Inflammatory macrophage (primary cell): Measurements from ENCODE around the gene OVCA2.

Experiments used
- DNase-seq, 2 donors: peaks; one replicate each; pipeline ENCODE4 v3.0.0-alpha.2; 2020 to 2022

Gene OVCA2

DNA sequence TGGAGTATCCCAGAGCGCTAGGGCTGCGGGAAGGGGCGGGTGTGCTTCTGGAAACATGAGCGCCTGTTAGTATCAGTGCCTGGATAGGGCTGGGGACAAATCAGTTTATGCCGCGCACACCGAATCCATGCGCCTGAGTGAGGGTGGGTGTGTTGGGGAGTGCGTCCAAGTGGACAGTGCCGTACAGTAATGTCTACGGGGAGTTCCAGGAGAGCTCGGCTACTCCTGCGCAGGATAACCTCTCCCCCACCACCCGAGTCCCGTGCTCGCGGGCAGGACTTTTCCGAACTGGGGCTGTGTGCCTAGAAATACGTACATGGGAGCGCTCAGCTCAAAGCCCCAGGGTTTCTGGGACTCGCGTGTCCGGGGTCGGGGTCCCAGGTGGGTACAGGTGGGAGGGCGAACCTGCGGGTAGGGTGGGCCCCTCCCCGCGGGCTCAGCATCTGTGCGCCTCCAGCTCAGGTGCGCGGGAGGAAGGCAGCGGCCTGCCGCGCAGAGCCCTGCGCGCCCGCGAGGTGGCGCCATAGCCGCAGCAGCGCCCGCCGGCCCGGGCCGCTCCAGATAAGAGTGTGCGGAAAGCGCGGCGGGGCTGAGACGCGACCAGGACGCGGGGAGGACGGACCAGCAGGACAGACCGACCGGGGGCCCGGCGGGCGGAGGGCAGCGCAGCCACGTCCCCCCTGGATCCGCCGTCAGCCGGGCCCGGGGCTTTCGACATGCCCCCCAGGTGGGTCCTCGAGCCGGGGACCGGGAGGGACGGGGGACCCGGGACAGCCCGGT lies 12.9 kb downstream of the OVCA2 start, which contains the start of gene HIC1:
Gene HIC1 (plus strand): TSS at position 592 of the 780 bp plus-strand sequence. CDS start 1,588 bp downstream, outside the sequence.
- peak; percentile 61 to 79 for DNase-seq

DNA sequence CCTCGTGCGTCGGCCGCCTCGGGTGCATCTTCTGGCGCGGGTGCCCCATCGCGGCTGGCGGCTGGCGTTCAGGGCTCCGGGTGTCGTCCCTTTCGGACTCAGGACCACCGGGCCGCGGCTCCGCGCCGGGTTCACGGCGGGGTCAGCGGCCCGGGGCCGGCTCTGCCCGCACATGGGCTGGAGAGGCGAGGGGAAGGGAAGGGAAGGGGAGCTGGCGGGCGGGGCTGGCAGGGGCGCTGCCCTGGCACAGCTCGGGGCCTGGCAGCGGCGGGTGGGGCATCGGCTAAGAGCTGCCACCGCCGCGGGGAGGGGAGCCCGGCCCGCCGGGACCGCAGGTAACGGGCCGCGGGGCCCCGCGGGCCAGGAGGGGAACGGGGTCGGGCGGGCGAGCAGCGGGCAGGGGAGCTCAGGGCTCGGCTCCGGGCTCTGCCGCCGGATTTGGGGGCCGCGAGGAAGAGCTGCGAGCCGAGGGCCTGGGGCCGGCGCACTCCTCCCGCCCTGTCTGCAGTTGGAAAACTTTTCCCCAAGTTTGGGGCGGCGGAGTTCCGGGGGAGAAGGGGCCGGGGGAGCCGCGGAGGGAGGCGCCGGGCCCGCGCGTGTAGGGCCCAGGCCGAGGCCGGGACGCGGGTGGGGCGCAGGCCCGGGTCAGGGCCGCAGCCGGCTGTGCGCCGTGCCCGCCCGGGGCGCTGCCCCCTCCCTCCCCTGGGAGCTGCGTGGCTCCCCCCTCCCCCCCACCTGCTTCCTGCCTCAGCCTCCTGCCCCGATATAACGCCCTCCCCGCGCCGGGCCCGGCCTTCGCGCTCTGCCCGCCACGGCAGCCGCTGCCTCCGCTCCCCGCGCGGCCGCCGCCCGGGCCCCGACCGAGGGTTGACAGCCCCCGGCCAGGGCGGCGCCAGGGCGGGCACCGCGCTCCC lies 13.7 kb downstream of the OVCA2 start:
- DNase-seq, result no peak

DNA sequence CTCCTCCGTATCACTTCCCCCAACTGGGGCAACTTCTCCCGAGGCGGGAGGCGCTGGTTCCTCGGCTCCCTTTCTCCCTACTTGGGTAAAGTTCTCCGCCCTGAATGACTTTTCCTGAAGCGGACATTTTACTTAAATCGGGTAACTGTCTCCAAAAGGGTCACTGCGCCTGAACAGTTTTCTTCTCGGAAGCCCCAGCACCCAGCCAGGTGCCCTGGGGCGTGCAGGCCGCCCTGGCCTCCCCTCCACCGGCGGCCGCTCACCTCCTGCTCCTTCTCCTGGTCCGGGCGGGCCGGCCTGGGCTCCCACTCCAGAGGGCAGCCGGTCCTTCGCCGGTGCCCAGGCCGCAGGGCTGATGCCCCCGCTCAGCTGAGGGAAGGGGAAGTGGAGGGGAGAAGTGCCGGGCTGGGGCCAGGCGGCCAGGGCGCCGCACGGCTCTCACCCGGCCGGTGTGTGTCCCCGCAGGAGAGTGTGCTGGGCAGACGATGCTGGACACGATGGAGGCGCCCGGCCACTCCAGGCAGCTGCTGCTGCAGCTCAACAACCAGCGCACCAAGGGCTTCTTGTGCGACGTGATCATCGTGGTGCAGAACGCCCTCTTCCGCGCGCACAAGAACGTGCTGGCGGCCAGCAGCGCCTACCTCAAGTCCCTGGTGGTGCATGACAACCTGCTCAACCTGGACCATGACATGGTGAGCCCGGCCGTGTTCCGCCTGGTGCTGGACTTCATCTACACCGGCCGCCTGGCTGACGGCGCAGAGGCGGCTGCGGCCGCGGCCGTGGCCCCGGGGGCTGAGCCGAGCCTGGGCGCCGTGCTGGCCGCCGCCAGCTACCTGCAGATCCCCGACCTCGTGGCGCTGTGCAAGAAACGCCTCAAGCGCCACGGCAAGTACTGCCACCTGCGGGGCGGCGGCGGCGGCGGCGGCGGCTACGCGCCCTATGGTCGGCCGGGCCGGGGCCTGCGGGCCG lies 14.7 kb downstream of the OVCA2 start:
- peak; percentile 49 to 72 for DNase-seq

DNA sequence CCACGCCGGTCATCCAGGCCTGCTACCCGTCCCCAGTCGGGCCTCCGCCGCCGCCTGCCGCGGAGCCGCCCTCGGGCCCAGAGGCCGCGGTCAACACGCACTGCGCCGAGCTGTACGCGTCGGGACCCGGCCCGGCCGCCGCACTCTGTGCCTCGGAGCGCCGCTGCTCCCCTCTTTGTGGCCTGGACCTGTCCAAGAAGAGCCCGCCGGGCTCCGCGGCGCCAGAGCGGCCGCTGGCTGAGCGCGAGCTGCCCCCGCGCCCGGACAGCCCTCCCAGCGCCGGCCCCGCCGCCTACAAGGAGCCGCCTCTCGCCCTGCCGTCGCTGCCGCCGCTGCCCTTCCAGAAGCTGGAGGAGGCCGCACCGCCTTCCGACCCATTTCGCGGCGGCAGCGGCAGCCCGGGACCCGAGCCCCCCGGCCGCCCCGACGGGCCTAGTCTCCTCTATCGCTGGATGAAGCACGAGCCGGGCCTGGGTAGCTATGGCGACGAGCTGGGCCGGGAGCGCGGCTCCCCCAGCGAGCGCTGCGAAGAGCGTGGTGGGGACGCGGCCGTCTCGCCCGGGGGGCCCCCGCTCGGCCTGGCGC lies 15.4 kb downstream of the OVCA2 start:
- DNase-seq, result peak in 1 of 2 donors; percentile 50

DNA sequence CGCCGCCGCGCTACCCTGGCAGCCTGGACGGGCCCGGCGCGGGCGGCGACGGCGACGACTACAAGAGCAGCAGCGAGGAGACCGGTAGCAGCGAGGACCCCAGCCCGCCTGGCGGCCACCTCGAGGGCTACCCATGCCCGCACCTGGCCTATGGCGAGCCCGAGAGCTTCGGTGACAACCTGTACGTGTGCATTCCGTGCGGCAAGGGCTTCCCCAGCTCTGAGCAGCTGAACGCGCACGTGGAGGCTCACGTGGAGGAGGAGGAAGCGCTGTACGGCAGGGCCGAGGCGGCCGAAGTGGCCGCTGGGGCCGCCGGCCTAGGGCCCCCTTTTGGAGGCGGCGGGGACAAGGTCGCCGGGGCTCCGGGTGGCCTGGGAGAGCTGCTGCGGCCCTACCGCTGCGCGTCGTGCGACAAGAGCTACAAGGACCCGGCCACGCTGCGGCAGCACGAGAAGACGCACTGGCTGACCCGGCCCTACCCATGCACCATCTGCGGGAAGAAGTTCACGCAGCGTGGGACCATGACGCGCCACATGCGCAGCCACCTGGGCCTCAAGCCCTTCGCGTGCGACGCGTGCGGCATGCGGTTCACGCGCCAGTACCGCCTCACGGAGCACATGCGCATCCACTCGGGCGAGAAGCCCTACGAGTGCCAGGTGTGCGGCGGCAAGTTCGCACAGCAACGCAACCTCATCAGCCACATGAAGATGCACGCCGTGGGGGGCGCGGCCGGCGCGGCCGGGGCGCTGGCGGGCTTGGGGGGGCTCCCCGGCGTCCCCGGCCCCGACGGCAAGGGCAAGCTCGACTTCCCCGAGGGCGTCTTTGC lies 16.2 kb downstream of the OVCA2 start:
- peak in 1 of 2 donors; percentile 47 for DNase-seq

DNA sequence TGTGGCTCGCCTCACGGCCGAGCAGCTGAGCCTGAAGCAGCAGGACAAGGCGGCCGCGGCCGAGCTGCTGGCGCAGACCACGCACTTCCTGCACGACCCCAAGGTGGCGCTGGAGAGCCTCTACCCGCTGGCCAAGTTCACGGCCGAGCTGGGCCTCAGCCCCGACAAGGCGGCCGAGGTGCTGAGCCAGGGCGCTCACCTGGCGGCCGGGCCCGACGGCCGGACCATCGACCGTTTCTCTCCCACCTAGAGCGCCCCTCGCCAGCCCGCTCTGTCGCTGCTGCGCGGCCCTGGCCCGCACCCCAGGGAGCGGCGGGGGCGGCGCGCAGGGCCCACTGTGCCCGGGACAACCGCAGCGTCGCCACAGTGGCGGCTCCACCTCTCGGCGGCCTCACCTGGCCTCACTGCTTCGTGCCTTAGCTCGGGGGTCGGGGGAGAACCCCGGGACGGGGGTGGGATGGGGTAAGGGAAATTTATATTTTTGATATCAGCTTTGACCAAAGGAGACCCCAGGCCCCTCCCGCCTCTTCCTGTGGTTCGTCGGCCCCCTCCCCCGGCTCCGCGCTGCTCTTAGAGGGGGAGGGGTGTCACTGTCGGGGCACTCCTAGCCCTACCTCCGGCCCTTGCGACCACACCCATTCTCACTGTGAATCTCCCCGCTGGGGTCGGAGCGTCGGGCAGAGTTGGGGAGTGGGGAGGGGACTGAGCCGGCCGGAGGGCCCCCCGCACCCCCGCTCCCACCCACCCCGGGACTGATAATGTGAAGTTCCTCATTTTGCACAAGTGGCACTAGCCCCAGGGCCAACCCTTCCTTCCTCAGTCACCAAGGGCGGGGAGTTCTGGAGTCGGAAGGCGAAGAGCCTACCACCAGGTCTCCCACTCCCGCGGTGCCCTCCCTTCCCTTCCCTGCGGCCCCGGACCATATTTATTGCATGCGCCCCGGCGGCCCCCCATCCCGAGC lies 17.0 kb downstream of the OVCA2 start:
- DNase-seq, result peak; percentile 79 to 89

DNA sequence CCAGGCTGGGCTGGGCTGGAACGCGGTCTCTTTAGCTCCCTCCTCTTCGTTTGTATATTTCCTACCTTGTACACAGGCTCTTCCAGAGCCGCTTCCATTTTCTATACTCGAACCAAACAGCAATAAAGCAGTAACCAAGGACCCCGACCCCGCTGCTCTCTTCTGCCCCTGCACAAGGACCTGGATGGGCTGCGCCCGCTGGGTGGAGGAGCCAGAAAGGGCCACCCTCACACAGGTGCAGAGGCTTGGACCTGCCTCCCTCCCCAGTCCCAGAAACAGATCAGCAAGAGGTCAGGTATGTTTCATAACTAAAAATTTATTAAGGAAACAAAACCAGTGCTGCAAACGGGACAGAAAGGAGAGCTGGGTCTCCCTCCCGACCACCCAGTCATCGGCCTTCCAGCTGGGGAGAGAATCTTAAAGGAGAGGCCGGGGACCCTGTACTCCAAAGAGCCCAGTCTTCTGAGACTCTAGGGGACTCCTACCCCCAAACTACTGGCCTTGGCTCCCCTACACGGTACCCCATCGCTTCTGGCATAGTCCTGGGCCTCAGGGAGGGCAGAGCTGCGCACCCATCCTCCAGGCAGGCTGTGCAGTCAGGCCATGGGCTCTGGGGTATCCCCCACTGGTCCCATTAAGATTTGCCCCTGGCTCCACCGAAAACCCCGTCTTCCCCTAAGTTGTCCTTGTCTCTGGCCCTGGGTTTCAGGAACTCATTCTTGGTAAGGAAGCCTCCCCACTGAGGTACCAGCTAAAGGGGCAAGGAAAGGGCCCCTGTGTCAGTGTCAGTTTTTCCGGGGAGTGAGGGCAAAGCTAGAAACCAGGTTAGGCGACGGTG lies 17.9 kb downstream of the OVCA2 start:
- DNase-seq, result no peak

DNA sequence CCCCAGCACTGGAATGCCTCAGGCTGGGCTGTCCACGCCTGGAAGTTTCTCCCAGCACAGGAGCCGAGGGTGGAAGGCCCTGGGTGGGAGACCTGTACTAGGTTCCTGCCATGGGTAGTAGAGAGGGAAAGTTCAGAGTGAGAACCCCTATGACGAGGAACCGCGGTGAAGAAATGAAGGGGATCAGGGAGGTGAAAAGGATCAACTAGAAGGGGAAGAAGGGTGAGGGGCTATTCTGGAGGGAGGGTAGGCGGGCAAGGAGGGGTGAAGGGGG lies 18.5 kb downstream of the OVCA2 start:
- no peak for DNase-seq

DNA sequence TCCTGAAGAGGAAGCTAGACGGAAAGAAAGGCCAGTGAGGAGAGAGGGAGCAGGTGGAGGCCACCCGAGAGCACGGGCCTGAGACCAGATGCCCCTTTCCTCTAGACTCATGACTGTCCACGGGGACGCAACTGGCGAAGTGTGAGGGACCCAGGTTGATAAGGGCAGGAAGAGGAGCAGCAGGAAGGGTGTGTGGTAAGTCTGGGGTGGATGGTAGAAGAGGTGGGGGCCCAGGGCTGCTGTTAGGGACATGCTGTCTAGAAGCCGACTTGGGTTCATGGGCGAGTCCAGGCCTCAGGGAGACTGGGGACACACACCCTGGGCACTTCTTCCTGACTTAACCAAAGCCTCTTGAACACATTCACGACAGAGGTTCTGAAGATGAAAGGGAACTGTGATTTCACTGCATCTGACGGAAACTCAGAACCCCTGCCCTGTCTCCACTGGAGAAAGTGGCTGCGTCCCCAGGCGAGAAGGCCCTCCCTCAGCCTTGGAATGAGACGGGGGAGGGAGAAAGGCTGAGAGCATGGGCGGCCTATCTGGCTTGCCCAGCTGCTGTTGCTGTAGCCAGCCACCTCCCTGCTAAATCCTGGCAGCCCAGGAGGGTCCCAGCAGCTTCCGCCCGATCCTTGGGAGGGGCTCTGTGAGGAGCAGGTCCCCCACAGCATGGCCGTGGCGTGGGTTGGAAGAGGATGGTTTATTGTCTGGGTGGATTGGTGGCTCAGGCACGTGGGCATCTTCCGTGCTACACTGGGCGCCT lies 19.0 kb downstream of the OVCA2 start:
- DNase-seq, result no peak

DNA sequence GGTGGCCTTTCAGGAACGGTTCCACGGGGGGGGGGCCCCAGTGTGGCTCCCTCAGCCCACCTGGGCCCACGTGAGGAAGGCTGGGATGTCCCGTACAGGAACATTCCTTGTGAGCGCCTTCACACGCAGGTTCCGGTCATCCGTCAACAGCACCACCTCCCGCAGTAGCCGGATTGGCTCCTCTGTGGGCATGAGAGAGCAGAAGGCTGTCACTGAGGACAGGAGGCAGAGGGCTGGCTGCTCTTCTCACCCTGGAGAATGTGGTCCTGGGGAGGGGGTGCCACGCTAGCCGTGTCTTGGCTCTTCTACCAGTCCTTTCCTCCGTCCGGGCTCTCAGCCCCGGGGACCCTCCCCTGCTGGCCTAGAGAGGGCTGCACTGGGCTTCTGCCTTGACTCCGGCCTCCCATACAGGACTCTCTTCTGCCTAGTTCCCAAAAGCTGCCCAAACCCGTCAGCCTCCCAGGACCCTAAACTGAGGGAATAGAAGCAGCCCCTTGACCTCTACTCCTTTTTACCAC lies 19.7 kb downstream of the OVCA2 start:
- no peak for DNase-seq

DNA sequence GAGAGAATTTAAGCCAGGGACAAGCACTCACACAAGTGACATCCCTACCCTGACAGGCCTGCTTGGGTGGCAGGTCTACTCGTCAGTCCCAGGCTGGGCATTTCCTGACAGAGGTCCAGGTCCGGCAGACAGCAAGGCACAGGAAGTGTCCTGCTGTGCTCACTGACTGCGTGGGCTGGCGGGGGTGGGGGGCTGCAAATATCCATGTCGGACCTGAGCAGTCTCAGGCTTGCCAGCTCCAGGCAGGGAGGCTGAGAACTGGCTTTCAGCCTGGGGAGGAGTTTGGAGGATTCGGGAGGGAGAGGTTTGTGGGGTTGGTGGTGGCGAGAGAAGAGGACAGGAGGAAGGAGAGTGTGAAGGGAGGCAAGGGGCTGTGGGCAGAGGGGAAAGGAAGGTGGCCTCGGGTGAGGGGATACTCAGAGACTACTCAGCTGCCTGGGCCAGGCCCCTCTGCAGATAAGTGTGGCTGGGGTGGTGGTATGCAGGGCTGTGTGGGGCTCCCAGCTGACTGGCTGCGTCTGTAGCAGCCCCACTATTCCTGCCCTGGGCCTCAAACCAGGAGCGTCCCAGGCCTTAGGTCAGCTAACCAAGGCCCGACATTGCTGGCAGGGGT lies 20.9 kb downstream of the OVCA2 start:
- DNase-seq, result no peak

DNA sequence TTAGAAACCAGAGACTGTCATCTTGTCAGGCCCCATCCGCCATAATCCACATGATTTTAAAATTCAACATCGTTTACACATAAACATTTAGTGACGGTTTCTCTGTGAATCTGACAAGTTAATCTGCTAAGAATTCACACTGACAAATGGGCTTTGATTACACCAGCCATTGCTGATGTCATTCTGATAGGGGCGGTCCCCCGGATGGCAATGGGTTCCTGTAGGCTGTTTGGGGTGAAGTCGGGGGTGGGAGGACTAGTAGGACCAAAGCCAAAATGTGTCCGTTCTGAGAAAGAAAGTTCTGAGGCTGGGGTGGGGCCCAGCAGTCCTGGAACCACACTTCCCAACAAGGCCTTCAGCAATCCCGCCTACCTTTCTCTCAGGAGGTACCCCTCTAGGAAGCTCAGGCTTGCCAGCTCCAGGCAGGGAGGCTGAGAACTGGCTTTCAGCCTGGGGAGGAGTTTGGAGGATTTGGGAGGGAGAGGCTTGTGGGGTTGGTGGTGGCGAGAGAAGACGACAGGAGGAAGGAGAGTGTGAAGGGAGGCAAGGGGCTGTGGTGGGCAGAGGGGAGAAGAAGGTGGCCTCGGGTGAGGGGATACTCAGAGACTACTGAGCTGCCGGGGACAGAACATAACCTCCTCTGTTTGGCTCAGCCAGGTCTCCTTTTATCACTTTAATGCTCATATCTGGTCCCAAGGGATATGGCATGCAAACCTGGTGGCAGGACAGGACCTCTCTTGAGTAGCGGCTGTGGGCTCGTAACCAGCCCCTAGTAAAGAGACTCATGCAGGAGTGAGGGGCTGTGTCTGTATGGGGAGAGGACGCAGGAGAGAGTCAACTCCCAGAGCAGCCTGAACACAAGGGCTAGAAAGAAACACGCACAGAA lies 21.7 kb downstream of the OVCA2 start:
- no peak for DNase-seq

DNA sequence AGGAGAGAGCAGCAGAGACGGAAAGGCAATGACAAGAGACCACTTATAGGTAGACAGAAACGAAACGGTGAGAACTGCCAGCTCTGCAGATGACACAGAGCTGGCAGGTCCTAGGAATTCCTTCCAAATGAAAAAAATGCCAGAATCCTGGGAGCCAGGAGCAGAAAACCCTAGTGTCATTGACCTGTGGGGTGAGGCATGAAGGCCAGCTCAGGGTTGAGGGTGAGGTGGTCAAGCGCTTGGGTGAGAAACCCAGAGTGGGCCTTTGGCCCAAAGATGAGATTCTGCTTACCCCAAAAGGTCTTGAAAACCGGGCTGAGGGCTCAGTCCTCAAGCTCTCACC lies 22.3 kb downstream of the OVCA2 start:
- no peak for DNase-seq

DNA sequence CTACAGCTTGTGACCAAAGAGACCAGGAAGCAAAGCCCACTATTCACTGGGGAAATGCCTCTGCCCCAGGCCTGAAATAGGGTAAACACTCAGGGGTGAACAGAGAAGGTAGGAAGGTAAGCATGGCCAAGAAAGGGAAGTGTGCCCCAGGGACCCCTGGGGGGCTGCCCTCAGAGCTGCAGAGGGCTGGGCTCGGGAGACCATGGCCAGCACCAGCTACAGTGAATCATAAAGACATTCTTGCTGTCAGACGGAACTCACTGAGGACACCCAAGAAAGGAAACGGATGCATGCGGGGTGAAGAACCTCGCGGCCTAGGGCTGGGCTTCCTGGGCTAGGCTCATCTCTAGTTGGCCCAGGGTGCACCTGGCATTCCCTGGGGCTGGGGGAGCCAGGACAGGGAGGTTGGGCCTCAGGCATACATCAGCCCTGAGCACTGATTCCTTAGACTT lies 22.7 kb downstream of the OVCA2 start:
- DNase-seq, result no peak

DNA sequence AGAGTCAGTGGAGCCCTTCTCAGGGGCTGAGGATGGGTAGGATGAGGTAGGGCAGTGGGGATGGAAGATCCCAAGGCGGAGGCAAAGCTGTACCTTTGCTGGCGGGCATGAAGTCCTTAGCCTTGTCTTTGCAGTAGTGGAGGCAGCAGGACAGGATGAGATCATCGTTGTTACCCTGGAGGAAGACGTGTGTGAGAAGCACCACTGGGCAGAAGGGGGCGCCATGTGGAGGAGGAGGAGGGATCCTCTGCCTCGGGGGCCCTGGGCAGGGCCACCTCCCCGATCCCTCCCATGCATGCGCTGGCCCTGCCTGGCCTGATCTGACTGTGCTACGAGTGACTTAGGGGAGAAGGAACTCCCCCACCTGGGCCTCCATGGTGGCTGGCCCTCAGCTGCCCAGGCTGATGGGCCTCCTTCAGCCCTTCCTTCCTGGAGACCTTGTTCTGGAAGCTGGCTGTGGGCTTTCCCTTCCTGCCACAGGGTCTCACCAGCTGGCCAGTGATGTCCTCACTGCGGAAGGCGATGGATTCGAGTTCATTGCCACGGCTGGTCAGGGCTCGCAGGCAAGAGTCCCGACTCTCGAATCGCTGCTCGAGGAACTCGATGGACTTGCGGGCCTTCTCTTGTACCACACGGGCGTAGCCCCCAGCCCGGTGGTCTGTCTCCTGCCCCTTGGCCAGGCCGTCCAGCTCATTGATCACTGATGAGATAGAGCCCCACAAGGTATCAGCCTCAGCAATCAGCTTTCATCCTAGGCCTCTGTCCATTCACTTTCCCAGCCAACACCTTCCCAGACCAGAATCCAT lies 23.4 kb downstream of the OVCA2 start:
- DNase-seq, result peak; percentile 18 to 54

DNA sequence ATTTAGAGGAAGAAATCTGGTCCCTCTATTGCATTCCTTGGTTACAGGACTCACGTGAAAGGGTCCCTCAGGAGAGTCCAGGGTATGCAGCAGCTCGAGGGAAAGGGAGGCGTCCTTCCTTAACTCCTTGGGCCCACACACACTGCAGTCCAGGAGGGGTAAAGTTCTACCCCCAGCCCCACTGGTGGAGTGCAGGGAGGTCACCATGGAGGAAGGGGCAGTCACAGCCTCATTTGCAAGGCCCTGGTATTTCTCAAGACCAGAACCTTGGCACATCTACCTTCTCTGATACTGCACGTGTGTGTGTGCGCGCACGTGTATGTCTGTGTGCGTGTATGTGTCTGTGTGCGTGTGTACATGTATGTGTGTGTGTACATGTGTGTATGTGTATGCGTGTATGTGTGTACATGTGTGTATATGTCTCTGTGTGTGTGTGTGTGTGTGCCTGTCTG lies 24.2 kb downstream of the OVCA2 start:
- no peak for DNase-seq
